Measurements from ENCODE around the gene COMMD3.
A peak's percentile ranks its signal among the peaks of the same experiment; 100 is the strongest.

Gene COMMD3

DNA sequence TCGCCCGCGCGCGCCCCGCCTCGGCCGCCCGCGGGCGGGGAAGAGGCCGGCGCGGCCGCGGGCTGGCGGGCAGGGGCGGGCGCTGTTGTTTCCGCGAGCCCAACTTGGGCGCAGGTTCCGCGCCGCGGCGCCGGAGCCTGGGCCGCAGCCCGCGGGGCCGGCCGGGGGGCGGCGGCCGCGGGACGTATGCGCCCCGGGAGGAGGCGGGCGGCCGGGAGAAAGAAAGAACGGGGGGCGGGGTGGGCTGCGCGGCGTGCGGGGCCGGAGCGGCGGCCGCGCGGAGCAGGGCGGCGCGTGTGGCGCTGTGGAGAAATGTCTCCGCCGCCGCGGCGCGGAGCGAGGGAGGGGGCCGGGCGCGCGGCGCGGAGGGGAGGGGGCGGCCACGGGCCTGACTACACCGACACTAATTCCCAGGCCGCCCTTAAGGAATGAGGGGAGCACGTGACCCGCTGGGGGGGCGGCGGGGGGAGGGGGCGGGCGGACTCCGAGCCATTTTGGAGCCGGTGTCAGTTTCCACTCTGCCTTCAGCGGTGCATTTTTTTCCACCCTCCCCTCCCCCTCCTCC is 4.5 kb downstream of the COMMD3 start, which contains the start of gene BMI1:
Gene BMI1, plus strand, starts transcription at position 509 of the 565 bp plus-strand sequence. CDS start 5,351 bp downstream, outside the sequence.
- DNase-seq = peak; percentile 44

DNA sequence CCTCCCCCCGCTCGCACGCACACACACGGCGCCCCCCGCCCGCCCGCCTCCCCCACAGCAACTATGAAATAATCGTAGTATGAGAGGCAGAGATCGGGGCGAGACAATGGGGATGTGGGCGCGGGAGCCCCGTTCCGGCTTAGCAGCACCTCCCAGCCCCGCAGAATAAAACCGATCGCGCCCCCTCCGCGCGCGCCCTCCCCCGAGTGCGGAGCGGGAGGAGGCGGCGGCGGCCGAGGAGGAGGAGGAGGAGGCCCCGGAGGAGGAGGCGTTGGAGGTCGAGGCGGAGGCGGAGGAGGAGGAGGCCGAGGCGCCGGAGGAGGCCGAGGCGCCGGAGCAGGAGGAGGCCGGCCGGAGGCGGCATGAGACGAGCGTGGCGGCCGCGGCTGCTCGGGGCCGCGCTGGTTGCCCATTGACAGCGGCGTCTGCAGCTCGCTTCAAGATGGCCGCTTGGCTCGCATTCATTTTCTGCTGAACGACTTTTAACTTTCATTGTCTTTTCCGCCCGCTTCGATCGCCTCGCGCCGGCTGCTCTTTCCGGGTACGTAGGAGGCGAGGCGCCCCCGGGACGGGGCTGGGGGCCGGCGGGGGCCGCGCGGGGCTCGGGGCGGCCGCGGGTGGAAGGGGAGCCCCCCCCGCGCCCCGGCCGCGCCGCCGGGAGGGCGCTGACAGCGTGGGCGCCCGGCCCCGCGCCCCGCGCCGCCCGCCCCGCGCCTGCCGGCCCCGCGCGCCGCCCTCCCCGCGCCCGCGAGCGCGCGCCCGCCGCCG is 5.2 kb downstream of the COMMD3 start:
- no peak for DNase-seq

DNA sequence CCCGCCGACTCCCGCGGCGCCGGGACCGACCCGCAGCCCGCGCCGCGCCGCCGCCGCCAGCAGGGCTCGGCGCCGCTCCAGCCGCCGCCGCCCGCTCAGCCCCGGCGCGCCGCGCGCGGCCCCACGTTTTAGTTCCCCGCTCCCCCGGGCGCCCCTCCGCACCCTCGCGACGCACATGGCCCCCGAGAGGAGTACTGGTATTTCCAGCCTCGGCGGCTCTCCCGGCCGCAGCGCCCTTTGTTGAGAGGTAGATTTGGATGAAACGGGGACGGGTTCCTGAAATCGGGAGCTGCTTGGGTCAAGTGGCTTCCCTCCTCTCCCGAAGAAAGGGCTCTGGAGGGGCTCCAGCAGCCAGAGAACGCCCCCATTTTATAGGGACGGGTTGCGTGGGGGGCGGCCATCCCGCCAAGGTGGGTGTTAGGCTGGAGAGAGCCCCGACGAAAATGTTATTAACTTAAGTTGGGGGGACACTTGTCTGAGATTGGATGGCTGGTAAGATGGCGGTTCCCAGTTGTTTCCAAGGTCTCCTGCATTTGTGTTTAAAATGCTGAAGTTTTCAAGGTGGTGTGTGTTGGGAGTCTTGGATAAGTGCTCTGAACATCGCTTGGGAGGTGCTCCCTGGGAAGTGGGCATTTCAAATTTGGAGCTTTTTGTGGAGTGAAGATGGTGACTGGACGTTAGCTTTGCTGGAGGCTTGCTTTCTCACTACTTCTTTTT is 5.9 kb downstream of the COMMD3 start:
- DNase-seq = no peak

DNA sequence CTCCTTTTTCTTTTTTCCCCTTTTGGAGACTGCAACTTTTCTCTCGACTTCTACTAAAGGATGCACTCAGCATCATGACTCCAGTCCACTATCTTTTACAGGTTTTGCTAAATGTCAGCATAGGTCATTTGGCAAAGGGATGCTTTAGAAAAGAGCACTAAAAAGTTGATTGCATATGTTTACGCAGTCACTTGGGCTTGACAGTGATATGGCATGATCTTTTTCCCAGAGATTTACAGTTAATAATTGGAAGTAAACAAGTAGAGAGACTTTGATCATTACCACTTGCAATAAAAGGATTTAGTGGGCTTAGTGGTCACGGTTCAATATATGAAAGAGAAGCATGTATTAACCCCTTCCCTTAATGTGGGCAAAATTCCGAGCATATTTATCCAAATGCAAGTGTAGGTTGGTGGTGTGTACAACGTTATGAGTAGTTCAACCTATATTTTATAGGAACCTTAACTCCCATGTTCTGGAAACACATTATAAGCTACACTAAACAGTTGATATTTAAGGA is 6.5 kb downstream of the COMMD3 start:
- DNase-seq = no peak

DNA sequence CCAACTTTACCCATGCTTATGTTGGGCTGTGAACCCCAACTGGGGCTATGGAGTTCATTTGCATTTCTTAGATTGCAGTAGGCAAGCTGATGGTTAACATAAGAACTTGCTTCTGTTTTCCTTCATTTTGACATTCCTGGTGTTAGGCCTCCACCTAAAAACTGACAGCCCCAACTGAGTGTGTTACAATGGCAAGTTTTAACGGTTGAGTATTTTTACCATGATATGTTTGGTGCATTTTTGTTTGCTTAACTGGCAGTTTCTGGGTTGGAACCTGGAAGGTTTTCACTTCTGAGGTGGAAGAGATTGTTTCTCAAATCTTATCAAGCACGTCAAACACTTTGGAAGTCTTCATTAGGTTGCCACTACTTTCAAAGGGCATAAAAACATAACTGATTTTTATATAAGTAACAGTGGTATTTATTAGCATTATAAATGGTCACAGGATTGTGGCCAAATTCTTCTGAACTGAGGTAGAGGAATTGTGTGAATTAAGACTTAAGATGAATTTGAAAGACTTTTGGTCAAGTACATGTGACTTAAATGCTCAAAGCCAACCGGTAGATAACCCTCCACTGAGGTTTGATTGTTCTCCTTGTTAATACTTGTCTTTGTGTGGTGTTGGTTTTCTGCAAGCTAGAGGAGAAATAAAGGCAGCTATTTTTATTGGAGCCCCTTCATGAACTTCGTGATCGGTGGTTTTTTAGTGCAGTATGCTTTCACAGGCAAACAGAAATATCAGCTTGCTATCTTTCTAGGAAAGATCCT is 7.5 kb downstream of the COMMD3 start:
- DNase-seq = no peak

DNA sequence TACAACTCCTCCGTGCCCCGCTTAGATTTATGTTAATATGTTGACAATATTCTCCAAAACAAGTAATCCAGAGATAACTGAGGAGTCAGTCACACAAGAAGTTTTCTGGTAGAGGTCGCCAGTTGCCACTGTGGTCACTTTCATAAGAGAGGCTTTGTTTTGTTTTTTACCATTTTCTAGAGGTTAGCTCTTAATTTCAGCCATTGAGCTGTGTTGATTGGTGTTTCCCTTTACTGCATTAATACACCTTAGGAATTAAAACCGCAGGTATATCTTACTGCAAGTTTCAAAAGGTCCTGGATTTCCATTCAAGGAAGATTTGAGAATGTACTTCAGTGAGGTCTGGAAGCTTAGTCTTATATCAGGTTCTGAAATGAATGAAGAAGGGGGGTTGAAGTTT is 8.2 kb downstream of the COMMD3 start:
- no peak for DNase-seq

DNA sequence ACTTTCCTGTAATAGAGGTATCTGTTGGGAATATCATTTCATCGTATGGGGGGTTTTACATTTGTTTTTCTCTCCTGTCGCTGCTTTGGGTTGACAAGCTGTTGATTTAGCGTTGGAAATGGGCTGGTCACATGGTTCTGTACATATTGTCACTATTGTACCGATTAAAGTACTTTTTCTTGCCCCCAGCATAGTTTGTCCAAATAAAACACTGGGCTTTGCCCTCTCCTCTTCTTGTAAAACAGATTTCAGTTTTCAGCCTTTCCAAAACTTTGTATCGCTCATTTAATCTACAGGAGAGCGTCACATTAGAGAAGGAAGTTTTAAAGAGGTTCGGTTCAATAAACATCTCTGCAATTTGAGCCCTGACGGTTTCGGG is 8.7 kb downstream of the COMMD3 start:
- no peak for DNase-seq

DNA sequence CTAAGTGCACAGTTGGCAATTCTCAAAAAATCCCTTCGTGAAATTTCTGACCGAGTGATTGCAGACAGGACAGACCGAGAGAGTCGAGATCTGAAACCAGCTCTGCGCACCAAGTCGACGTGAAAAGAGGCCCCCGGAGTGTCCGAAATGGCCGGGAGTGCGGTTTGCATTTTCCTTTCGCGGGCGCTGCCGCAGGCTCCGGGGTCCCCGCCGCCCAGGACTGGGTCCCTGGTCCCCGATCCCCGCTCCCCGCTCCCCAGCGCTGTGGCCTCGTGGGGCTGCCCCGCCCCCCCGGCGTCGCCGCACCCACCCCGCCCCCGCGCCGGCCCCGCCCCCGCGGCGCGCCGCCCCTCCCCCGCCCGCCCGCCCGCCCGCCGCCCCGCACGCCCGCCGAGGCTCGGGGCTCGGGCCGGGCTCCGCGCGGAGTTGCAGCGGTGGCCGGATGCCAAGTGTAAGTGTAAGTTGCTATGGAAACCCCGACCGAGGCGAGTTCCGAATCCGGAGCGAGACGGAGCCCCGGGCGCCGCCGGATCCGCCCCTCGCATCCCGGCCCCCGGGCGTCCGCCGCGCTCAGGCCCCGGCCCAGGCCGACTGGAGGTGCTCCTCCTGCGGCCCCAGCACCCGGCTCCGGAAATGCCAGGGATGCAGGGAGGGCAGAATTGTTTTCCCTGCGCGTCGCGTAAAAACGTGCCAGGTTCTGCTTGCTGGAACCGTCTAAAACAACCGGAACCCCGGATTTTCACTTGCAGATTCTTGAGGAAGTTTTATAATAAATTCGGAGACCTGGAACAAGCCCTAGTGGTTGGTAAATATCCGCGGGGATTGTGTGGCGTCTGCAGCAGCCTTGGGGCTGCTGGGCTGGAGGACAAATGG is 9.3 kb downstream of the COMMD3 start:
- peak; percentile 52 for DNase-seq

DNA sequence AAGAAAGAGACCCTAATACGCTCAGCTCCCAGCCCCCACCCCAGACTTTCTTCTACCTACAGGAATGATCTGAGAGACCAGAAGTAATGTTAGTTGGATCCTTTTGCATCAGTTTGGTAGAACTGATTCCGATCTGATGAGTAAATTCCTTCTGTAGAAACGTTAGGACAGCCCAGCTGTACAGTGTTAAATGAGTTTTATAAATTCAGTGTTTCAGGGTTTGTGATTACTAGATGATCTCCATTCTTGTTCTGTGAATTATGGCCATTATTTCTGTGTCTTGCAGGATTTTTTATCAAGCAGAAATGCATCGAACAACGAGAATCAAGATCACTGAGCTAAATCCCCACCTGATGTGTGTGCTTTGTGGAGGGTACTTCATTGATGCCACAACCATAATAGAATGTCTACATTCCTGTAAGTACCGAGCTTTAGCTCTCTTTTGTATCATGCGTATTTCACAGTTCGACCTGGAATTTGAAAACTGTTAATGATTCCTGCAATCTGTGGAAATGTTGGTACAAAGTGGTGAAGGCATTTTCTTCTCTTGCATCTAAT is 10.0 kb downstream of the COMMD3 start:
- DNase-seq = no peak

DNA sequence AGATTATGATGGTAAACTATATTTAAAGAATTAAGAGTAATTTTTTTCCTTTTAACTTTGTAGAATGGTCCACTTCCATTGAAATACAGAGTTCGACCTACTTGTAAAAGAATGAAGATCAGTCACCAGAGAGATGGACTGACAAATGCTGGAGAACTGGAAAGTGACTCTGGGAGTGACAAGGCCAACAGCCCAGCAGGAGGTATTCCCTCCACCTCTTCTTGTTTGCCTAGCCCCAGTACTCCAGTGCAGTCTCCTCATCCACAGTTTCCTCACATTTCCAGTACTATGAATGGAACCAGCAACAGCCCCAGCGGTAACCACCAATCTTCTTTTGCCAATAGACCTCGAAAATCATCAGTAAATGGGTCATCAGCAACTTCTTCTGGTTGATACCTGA is 13.0 kb downstream of the COMMD3 start:
- no peak for DNase-seq

DNA sequence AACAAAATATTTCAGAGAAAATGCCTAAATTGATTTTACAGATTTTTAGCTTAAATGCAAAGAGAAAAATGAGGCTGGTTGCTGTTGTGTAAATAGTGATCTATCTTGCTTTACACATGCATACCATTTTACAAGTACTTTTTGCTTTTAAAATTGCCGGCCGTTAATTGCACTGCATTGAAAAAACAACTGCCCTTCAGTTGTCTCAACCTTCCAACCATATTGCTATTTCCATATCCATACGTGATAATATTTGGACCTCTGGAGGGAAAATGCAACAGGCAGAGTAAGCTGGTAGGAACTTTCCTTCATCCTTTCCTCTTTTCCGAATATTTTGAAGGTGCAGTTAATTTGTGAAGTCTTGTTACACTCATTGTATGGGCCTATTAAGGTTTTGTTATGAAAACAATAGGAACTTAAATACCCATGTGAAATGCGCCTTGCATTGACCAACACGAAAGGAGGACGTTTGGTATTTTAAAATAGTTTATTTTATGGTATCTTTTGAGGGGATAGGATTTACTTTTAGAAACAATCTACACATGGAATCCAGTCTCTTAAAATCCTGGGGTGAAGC is 16.0 kb downstream of the COMMD3 start:
- DNase-seq = no peak

DNA sequence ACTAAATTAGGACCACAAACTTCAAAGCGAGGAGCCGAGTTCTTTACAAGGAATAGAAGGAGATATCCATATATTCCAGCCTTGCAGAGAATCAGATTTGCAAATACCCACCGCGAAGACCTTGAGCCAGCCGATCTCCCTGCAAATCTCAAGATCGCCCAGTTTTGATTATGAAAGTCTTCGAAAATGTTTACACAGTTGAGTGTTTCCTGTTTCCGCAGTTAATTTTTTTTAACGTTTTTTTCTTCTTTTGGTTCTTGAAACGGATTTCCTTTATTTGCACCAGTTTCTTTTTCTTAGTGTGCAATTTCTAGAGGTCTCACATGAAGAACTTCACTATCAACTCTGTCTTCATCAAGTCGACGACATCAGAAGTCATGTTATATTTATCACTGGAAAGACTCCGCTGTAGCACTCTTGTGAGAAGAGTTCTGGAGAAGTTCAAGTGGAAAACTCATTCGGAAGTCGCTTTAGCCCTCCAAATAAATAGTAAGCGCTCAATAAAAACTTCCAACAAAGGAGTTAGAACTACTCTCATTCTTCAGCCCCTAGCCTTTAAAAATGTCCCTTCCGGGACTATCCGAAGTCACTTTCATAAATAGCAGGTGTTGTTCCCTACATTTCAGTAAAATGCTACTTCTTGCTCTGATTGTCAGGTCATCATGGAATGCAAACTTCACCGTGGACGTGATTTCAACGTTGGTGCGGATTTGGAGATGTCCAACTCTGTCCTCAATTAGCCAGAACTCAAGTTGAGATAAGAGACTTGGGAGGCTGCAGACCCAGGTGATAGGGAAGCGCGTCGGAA is 17.2 kb downstream of the COMMD3 start:
- DNase-seq = no peak

DNA sequence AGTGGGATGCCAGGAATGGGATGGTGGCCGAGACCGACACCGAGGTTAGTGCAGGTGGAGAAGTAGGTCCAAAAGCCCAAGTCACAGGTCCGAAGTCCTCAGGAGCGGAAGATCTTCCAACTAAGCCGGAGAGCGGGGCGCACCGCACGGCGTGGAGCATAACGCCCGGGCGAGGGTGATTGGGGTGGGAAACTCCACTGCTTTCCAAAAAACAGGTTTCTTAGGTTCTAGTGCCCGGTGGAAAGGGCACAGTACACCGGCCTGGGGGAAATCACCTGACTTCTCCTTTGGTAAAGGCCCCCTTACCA is 17.7 kb downstream of the COMMD3 start:
- no peak for DNase-seq

DNA sequence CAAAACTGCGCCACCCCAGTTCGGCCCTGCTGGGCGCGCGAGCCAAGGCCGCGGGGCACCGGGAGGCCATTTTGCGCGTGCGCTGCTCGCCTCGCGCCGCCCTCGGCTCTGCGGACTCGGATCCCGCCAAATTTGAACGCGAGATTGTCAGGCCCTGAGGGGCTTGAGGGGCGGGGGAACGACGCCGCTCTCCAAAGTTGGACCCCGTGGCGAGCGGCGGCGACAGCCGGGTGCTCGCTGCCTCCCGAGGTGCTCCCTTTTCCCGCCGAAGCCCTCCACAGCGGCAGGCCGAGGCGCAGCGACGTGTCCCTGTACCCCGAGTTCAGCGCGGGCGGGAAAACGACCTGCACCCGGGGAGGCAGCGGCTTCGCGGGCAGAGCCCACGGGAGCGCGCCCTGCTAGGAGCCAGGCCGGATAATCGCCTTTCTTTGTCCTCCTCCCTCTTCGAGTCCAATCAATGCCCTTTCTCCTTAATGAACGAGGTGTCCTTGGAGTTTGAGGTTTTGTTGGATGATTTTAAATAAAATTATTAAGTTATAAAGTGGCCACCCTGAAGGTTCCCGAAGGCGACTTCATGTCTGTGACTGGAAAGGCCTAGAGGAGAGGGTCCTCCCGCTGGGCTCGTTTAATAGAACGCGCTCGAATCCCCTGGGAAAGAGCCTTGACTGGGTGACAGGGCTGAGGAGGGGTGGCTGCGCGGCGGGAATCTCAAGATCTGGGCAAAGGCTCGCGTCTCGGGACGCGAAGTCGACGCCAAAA is 18.4 kb downstream of the COMMD3 start:
- no peak for DNase-seq

DNA sequence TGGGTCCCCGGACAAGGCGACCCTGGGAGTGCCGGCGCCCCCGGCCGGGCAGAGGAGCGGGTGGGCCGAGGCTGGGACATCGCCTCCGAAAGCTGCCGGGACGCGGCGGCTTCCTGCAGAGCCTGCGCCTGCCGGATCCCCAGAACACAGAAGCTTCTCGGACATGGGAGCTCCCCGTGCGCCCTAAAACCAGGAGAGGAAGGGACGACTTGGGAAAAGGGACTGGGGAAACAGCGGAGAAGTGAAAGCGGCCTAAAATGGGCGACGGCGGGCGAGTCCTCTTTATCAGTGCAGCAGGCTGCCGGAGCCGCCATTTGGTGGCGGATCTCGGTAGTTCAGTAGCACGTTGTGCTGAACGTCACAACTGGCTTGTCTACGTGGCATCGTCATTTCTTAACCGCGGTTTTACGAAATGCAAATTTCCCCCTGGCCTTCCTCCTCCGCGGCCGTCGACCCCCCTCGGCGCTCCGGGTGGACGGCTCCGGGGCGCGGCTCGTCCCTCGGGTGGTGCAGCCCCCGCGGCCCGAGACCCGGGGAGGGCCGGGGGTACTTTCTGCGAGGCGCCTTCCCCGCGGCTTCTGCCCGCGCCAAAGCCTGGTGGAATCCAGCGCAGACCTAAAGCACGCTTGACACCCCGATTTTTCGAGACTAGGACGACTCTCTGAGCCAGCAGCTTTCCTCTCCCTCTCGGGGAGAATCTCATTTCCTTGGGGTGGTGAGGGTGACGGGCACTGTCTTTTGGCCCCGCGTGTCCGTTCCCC is 19.2 kb downstream of the COMMD3 start:
- DNase-seq = no peak

DNA sequence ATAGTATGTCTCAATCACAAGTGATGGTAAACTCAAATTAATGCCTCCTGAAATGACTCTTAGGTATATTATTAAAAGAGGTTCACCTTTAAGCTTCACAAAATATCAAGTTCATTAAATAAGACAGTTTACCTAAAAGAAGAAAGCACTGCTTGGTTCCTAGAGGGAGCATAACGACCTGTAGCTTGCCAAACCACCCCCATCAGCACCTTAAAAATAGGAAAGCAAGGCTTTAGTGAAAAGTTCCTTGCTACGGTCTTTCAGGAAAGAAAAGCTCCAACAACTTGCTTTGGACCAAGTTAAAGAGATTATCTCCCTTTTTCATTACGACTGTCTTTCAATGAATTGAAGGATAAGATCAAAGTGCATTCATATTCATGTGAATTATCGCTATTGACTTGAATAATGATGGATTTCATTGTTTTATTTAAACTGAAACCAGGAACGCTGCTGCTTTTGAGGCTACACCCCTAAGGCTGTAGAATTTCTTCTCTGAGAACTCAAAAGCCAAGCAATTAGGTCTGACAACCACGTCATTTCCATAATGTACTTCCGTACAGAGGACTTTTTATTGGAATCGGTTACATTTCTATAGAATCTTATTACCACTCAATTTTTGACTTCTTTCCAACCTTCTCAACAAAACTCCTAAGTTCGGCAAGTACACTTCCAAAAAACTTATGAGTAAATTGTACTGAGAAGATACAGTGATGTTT is 22.2 kb downstream of the COMMD3 start:
- DNase-seq = no peak

DNA sequence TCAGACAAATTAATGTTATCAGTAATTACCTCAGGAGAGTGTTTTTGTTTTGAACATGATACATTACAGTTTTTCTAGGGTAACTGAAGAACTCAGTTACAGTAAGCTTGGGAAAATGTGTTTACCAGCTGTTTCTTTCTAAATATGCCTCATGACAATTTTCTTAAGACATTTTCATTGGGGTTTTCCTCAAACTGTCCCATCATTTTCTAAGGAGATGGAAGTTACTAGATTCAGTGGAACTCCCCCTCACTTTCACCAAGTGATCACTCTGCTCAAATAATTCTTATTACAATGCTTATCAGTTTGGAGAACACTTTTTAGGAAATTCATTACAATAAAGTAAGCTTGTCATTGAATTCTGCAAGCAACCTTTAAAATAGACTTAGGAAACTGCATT is 22.7 kb downstream of the COMMD3 start:
- DNase-seq = no peak

DNA sequence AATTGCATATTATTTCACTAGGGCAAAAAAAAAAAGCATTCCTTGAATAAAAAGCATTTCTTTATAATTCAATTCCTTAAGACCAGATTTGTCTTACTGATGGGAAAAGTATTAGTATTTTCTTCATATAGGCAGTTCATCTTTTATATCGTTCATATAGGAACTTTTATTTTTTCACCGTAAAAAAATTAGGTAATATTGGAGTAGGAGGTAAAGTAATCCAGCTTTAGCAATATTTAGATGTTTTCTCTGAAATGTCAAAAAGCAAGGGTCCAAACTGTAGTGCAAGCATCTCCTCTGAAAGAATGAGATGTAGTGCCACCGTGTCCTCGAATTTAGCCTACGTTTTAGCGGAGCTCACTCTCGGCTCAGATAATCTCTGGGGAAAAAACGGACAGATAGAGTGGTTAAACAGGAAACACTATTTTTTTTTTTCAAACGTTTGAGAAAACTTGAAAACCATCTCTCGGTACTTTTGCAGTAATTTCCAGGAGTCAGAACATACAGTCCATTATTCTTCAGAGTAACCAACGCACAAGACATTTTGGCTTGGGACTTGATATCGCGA is 23.7 kb downstream of the COMMD3 start:
- no peak for DNase-seq
